Measurements from ENCODE around the gene SCN5A. TPM values are rescaled to one million over a fixed set of nuclear protein-coding genes. Genes with fewer than 3 reads are reported as not detected.

SCN5A gene
- polyA plus RNA-seq, 1 donor (not counting 4 experiments of a cell fraction or from before 2014, with no cell fraction given): 0.26 TPM

GRCh38 chr3:38651153-38651789 lies 1.8 kb upstream of the SCN5A start:
- no peak overlapping the region for H3K4me2 ChIP-seq (ENCODE audit: control insufficient read depth, extremely low read depth, insufficient read depth, low read depth, low read length)
- dilution Hi-C loops (cut with MboI; ENCODE audit: extremely low pct_ligation_motif_present, low sequenced_read_pairs): loop anchor here (10.0 kb wide), 1 partner anchor 136 kb away; no protein-coding TSS in a partner anchor
- H3K9me1 ChIP-seq (ENCODE audit: control insufficient read depth, extremely low read depth, insufficient read depth, low read length): no peaks in the 10 kb centered on the region
- H3K27ac ChIP-seq (ENCODE audit: control insufficient read depth, insufficient read depth, low read length): no peak overlapping the region
- peaks cover 3% of the 10 kb centered on the region for H3K4me1 ChIP-seq (ENCODE audit: control insufficient read depth, extremely low read depth, insufficient read depth, low read length)
- DNase-seq (ENCODE audit: low read depth, low spot score) (peak; percentile 15), FAIRE-seq (peak; percentile 71)
- TF ChIP-seq EZH2 (IDR thresholded peaks at IDR 0.05; ENCODE audit: low read length) (no peak), CTCF (optimal IDR thresholded peaks at IDR 0.05 in 1 of 3, IDR thresholded peaks at IDR 0.05 in 1 of 3, conservative IDR thresholded peaks at IDR 0.05 in 1 of 3; ENCODE audit: extremely low read depth in 1 of 3, insufficient read depth in 2 of 3, low read length in 3 of 3) (peak; percentile 98 to 99 (median 98))
- no peaks in the 10 kb centered on the region for H3K36me3 ChIP-seq (ENCODE audit: control insufficient read depth in 2 of 2, extremely low read depth in 1 of 2, insufficient read depth in 2 of 2, low read length in 2 of 2)
- peaks cover 31% of the 10 kb centered on the region for H3K27me3 ChIP-seq (ENCODE audit: control insufficient read depth, extremely low read depth, insufficient read depth, low read length)
- H3K4me3 ChIP-seq (ENCODE audit: control insufficient read depth in 2 of 3, extremely low read depth in 1 of 3, insufficient read depth in 2 of 3, low read depth in 1 of 3, low read length in 3 of 3): no peak overlapping the region
- no peaks in the 10 kb centered on the region for H4K20me1 ChIP-seq (ENCODE audit: control insufficient read depth, extremely low read depth, insufficient read depth, low read length)
- H3K9ac ChIP-seq (ENCODE audit: control insufficient read depth, extremely low read depth, insufficient read depth, low read length): no peak overlapping the region
- H3K9me3 ChIP-seq (ENCODE audit: control insufficient read depth, low read depth, low read length): no peaks in the 10 kb centered on the region
- H3K79me2 ChIP-seq (ENCODE audit: control insufficient read depth, insufficient read depth, low read length): no peaks in the 10 kb centered on the region
- no peak overlapping the region for H2AFZ ChIP-seq (ENCODE audit: control insufficient read depth, low read length)

GRCh38 chr3:38650248-38650951 lies 913 bp upstream of the SCN5A start:
- Histone ChIP-seq H4K20me1 (ENCODE audit: control insufficient read depth, extremely low read depth, insufficient read depth, low read length) (no peaks in the 10 kb centered on the region), H3K4me2 (ENCODE audit: control insufficient read depth, extremely low read depth, insufficient read depth, low read depth, low read length) (peak overlapping the region; percentile 74), H3K36me3 (ENCODE audit: control insufficient read depth in 2 of 2, extremely low read depth in 1 of 2, insufficient read depth in 2 of 2, low read length in 2 of 2) (no peaks in the 10 kb centered on the region), H3K9ac (ENCODE audit: control insufficient read depth, extremely low read depth, insufficient read depth, low read length) (no peak overlapping the region), H2AFZ (ENCODE audit: control insufficient read depth, low read length) (no peak overlapping the region), H3K9me3 (ENCODE audit: control insufficient read depth, low read depth, low read length) (no peaks in the 10 kb centered on the region), H3K27ac (ENCODE audit: control insufficient read depth, insufficient read depth, low read length) (no peak overlapping the region), H3K4me3 (ENCODE audit: control insufficient read depth in 2 of 3, extremely low read depth in 1 of 3, insufficient read depth in 2 of 3, low read depth in 1 of 3, low read length in 3 of 3) (peak overlapping the region in 1 of 3 experiments; percentile 24), H3K79me2 (ENCODE audit: control insufficient read depth, insufficient read depth, low read length) (no peaks in the 10 kb centered on the region), H3K9me1 (ENCODE audit: control insufficient read depth, extremely low read depth, insufficient read depth, low read length) (no peaks in the 10 kb centered on the region), H3K27me3 (ENCODE audit: control insufficient read depth, extremely low read depth, insufficient read depth, low read length) (peaks cover 35% of the 10 kb centered on the region), H3K4me1 (ENCODE audit: control insufficient read depth, extremely low read depth, insufficient read depth, low read length) (peaks cover 3% of the 10 kb centered on the region)
- dilution Hi-C loops (cut with MboI; ENCODE audit: extremely low pct_ligation_motif_present, low sequenced_read_pairs): loop anchor here (10.0 kb wide), 1 partner anchor 136 kb away; no protein-coding TSS in a partner anchor
- DNase-seq (ENCODE audit: low read depth, low spot score) (no peak), FAIRE-seq (peak; percentile 17)
- TF ChIP-seq CTCF (optimal IDR thresholded peaks at IDR 0.05 in 1 of 3, IDR thresholded peaks at IDR 0.05 in 1 of 3, conservative IDR thresholded peaks at IDR 0.05 in 1 of 3; ENCODE audit: extremely low read depth in 1 of 3, insufficient read depth in 2 of 3, low read length in 3 of 3): no peak
- TF ChIP-seq EZH2 (IDR thresholded peaks at IDR 0.05; ENCODE audit: low read length): no peak
